HG02678 (cell line): ENCODE results near the gene KCTD11.
"Not testable (repeated sequence)": the region's sequence is repeated elsewhere in the genome, so short reads cannot be mapped to it uniquely, and the experiment has no call there.

Experiments used
- ATAC-seq: cut with Tn5 transposase; IDR thresholded peaks from one replicate; pipeline ENCODE4 v1.9.1; 2021; ENCODE audit warnings: mild to moderate bottlenecking, moderate library complexity; ENCODE audit not compliant: unreplicated experiment

Gene KCTD11

GRCh38 chr17:7343250-7343649, 8.7 kb upstream of the KCTD11 start:
- no peak for ATAC-seq

GRCh38 chr17:7346761-7347614, 5.0 kb upstream of the KCTD11 start:
- ATAC-seq, result no peak

GRCh38 chr17:7347630-7348477, 4.1 kb upstream of the KCTD11 start:
- no peak for ATAC-seq

GRCh38 chr17:7348478-7349242, 3.3 kb upstream of the KCTD11 start:
- ATAC-seq, result no peak

- ATAC-seq, result no peak
These were observed 534 bp downstream of the KCTD11 start for GRCh38 chr17:7352503-7352889.

- ATAC-seq, result no peak
These were observed 1.1 kb downstream of the KCTD11 start for GRCh38 chr17:7352910-7353635.

- no peak for ATAC-seq
These were observed 2.4 kb downstream of the KCTD11 start for GRCh38 chr17:7354262-7354843.

- no peak for ATAC-seq
These were observed 3.1 kb downstream of the KCTD11 start, which contains the start of gene TMEM95 for GRCh38 chr17:7355053-7355452. Gene TMEM95 (plus strand): TSS chr17:7355156. CDS start chr17:7355205, 49 bp downstream.

GRCh38 chr17:7355573-7355972, 3.6 kb downstream of the KCTD11 start:
- no peak for ATAC-seq

GRCh38 chr17:7356072-7356549, 4.1 kb downstream of the KCTD11 start:
- no peak for ATAC-seq

- no peak for ATAC-seq
These were observed 4.8 kb downstream of the KCTD11 start for GRCh38 chr17:7356756-7357155.

- ATAC-seq, result no peak
These were observed 5.4 kb downstream of the KCTD11 start for GRCh38 chr17:7357381-7357780.

- no peak for ATAC-seq
These were observed 9.9 kb downstream of the KCTD11 start for GRCh38 chr17:7361906-7362305.

- no peak for ATAC-seq
These were observed 11.3 kb downstream of the KCTD11 start for GRCh38 chr17:7363311-7363710.

- ATAC-seq, result not testable (repeated sequence)
These were observed 14.0 kb downstream of the KCTD11 start for GRCh38 chr17:7365963-7366362.

GRCh38 chr17:7367083-7367482, 15.1 kb downstream of the KCTD11 start:
- no peak for ATAC-seq

GRCh38 chr17:7367918-7368598, 16.1 kb downstream of the KCTD11 start:
- no peak for ATAC-seq

GRCh38 chr17:7368599-7368994, 16.6 kb downstream of the KCTD11 start:
- not testable (repeated sequence) for ATAC-seq

GRCh38 chr17:7369825-7370224, 17.9 kb downstream of the KCTD11 start:
- ATAC-seq, result no peak
